Activated B cell treated with CpG ODN at 0.5 μM for 24 hours (primary cell): ENCODE measurements around the gene SLC40A1. TPM values are rescaled to one million over a fixed set of nuclear protein-coding genes. Genes with fewer than 3 reads are reported as not detected.

Experiments used
- ATAC-seq: fragments of 200-7000 bp; cut with Tn5 transposase; one replicate; pipeline ENCODE4 v1.10.0; 2021; ENCODE audit warnings: low read depth, mild to moderate bottlenecking, moderate library complexity
- CTCF ChIA-PET: fragments of 350-600 bp; sonication (Branson Sonifier 250); formaldehyde crosslinking; loops from one replicate; lab custom pipeline; 2021; ENCODE audit warnings: antibody characterized with exemption; lab: Charles Lee
- POLR2A ChIA-PET: fragments of 350-600 bp; sonication (Branson Sonifier 250); formaldehyde crosslinking; loops from one replicate; lab custom pipeline; 2021; ENCODE audit warnings: antibody characterized with exemption; lab: Charles Lee
- DNase-seq: peaks from one replicate; pipeline ENCODE4 v3.0.0; 2022
- H3K27ac Mint-ChIP-seq: one replicate; pipeline ENCODE4 v1.8.0; 2020; ENCODE audit warnings: mixed read lengths
- H3K27me3 Mint-ChIP-seq: one replicate; pipeline ENCODE4 v1.8.0; 2021; ENCODE audit warnings: mixed read lengths
- H3K36me3 Mint-ChIP-seq: one replicate; pipeline ENCODE4 v1.8.0; 2021; ENCODE audit warnings: low read depth, mixed read lengths
- H3K4me1 Mint-ChIP-seq: one replicate; pipeline ENCODE4 v1.8.0; 2021; ENCODE audit warnings: mixed read lengths
- H3K4me3 Mint-ChIP-seq: one replicate; pipeline ENCODE4 v1.8.0; 2020; ENCODE audit warnings: mild to moderate bottlenecking, mixed read lengths
- H3K9me3 Mint-ChIP-seq: one replicate; pipeline ENCODE4 v1.8.0; 2020; ENCODE audit warnings: mixed read lengths
- CTCF ChIP-seq: fragments of 200-600 bp; IDR thresholded peaks from one replicate; pipeline ENCODE4 v1.8.0; 2022; ENCODE audit warnings: antibody characterized with exemption, mild to moderate bottlenecking
- intact Hi-C: fragments of 100-400 bp; cut with micrococcal nuclease; formaldehyde crosslinking; loops from one replicate; pipeline ENCODE4 v1.15.1; 2024
- total RNA-seq: library from RNA; stranded (reverse); gene quantifications from 2 replicates; pipeline ENCODE4 v1.2.3, GENCODE V29; 2022

SLC40A1 gene
- total RNA-seq, 1 donor from 2014 or later: 0.20 TPM

GRCh38 chr2:189585226-189585756 lies 4.7 kb upstream of the SLC40A1 start:
- ChIA-PET CTCF (no interaction called here), POLR2A (no interaction called here)
- no peaks in the 10 kb centered on the region for H3K9me3 Mint-ChIP-seq

GRCh38 chr2:189584686-189585085 lies 4.1 kb upstream of the SLC40A1 start:
- Mint-ChIP-seq H3K27ac (no peak overlapping the region), H3K9me3 (no peaks in the 10 kb centered on the region), H3K4me1 (peaks cover 23% of the 10 kb centered on the region), H3K36me3 (no peaks in the 10 kb centered on the region), H3K4me3 (no peak overlapping the region), H3K27me3 (peaks cover 23% of the 10 kb centered on the region)
- DNase-seq (no peak), ATAC-seq (no peak)
- intact Hi-C loops: no loop called here
- POLR2A ChIA-PET: no interaction called here
- CTCF ChIA-PET: no interaction called here
- no peak for TF ChIP-seq CTCF

More at GRCh38 chr2:189585226-189585756, 4.7 kb upstream of the SLC40A1 start:
- H3K4me3 Mint-ChIP-seq: no peak overlapping the region
- H3K27me3 Mint-ChIP-seq: peaks cover 22% of the 10 kb centered on the region
- no peaks in the 10 kb centered on the region for H3K36me3 Mint-ChIP-seq
- H3K27ac Mint-ChIP-seq: no peak overlapping the region
- ATAC-seq (no peak), DNase-seq (no peak)
- TF ChIP-seq CTCF: no peak
- peaks cover 16% of the 10 kb centered on the region for H3K4me1 Mint-ChIP-seq
- intact Hi-C loops: no loop called here

GRCh38 chr2:189583227-189584198 lies 2.9 kb upstream of the SLC40A1 start:
- Mint-ChIP-seq H3K4me1 (peaks cover 25% of the 10 kb centered on the region), H3K36me3 (no peaks in the 10 kb centered on the region), H3K27ac (no peak overlapping the region), H3K4me3 (no peak overlapping the region), H3K9me3 (no peaks in the 10 kb centered on the region), H3K27me3 (peaks cover 32% of the 10 kb centered on the region)
- intact Hi-C loops: no loop called here
- no peak for TF ChIP-seq CTCF
- CTCF ChIA-PET: no interaction called here
- POLR2A ChIA-PET: no interaction called here
- no peak for ATAC-seq
- no peak for DNase-seq

GRCh38 chr2:189582809-189583192 lies 2.2 kb upstream of the SLC40A1 start:
- POLR2A ChIA-PET: no interaction called here
- Mint-ChIP-seq H3K4me3 (no peak overlapping the region), H3K4me1 (peaks cover 23% of the 10 kb centered on the region), H3K27ac (no peak overlapping the region), H3K36me3 (no peaks in the 10 kb centered on the region), H3K27me3 (peaks cover 34% of the 10 kb centered on the region), H3K9me3 (no peaks in the 10 kb centered on the region)
- intact Hi-C loops: no loop called here
- CTCF ChIA-PET: no interaction called here
- TF ChIP-seq CTCF: no peak
- ATAC-seq (no peak), DNase-seq (no peak)

- H3K36me3 Mint-ChIP-seq: no peaks in the 10 kb centered on the region
- CTCF ChIA-PET: no interaction called here
These were observed 1.7 kb upstream of the SLC40A1 start for GRCh38 chr2:189582140-189582808.

More at GRCh38 chr2:189582140-189582808, 1.7 kb upstream of the SLC40A1 start:
- Mint-ChIP-seq H3K9me3 (no peaks in the 10 kb centered on the region), H3K4me1 (peaks cover 20% of the 10 kb centered on the region), H3K27me3 (peaks cover 34% of the 10 kb centered on the region), H3K27ac (no peak overlapping the region), H3K4me3 (no peak overlapping the region)
- ATAC-seq (no peak), DNase-seq (no peak)
- intact Hi-C loops: no loop called here
- TF ChIP-seq CTCF: no peak
- POLR2A ChIA-PET: no interaction called here
